SK-N-MC (cell line): ENCODE measurements around the gene DGKE.

Source experiments
- EZH2 ChIP-seq: fragments of 200-600 bp; sonication (generic); IDR thresholded peaks from one replicate; pipeline ENCODE4 v1.6.1; 2017; ENCODE audit warnings: antibody characterized with exemption
- POLR2AphosphoS5 ChIP-seq: IDR thresholded peaks from 2 replicates; pipeline ENCODE4 v1.6.1; 2012; ENCODE audit warnings: mild to moderate bottlenecking, low read depth, low read length, borderline replicate concordance

DNA sequence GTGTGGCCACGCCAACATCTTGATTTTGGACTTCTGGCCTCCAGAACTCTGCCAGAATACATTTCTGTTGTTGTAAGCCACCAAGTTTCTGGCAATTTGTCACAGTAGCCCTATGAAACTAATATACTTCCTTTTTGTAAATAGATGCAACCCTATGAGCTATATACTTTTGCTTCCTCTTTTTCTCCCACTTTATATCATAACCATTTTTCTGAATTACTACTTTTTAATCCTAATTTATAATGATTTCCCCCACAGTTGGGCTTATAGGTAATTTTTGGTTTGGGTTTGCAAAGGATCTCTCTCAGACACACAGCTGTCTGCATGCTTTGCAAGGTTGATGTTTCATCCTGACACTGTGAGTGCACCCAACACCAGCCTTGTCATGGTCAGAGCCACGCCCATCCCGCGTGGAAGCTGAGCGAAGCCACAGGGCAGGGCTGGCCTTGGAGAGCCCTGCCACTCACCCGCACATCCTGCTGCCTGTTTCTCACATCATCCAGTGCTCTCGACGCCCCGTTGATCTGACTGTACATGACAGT is 74.1 kb downstream of the DGKE start:
- no peak for TF ChIP-seq POLR2AphosphoS5
- TF ChIP-seq EZH2 = no peak
